Smooth muscle cell of trachea (primary cell): ENCODE measurements around the gene DGAT2. TPM values are rescaled to one million over a fixed set of nuclear protein-coding genes. Genes with fewer than 3 reads are reported as not detected.

ENCODE experiments used
- total RNA-seq: library from RNA; depleted of rRNA; stranded (reverse); fragments of >200 nt; gene quantifications from 2 replicates; pipeline ENCODE4 v1.2.1, GENCODE V29; 2014

Gene DGAT2
- total RNA-seq = 6.4 and 15.7 TPM in 2 replicates

DNA sequence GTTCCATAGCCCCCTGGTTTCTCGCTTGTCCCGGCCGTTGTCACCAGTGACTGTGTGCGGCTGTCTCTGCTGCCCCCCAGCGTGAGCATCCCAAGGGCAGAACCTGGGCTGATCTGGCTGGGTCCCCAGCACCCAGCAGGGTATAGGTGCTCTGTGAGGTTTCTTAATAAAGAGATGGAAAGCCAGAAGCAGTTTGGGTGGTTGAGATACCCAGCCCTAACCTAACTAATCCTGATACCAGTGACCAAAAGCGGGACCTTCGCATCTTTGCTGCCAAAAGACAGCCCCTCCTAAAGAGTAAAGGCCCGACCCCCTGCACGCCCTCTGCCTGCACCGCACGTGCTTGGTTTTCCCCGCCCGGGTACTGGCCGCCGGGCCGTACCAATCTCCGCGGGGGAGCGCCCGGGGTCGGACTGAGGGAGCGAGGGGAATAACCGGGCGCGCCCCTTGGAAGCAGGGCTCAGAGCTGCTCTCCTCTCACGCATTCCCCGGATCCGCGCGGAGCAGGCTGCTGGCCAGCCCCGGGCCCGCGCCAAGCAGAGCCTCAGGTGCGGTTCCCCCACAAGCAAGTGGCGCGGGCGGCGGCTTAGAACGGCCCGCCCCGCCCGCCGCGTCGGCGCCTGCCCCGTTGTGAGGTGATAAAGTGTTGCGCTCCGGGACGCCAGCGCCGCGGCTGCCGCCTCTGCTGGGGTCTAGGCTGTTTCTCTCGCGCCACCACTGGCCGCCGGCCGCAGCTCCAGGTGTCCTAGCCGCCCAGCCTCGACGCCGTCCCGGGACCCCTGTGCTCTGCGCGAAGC, at the start of gene DGAT2:
Gene DGAT2, plus strand, starts transcription at position 667 of the 797 bp plus-strand sequence. CDS start 214 bp downstream, outside the sequence.

GRCh38 chr11:75814677-75815344, 46.2 kb downstream of the DGAT2 start, which contains the start of gene UVRAG:
UVRAG (plus strand) TSS chr11:75815210; CDS start chr11:75815408, 198 bp downstream.

Other genes starting within 250 kb of the DGAT2 start
- 4.1 and 4.8 TPM in 2 replicates for gene GDPD5, start 242.8 kb upstream of the DGAT2 start, total RNA-seq
- 1,051 and 1,589 TPM in 2 replicates for gene SERPINH1, start 206.5 kb upstream of the DGAT2 start, total RNA-seq
- gene MAP6, start 99.7 kb upstream of the DGAT2 start, total RNA-seq = 1.2 TPM in 2 replicates
- not detected in 2 replicates for gene MOGAT2, start 50.9 kb upstream of the DGAT2 start, total RNA-seq
- gene UVRAG, start 46.4 kb downstream of the DGAT2 start, total RNA-seq = 23.8 and 24.1 TPM in 2 replicates